SK-N-SH (cell line): ENCODE results near the gene RAPGEF3. TPM values are rescaled to one million over a fixed set of nuclear protein-coding genes. Genes with fewer than 3 reads are reported as not detected.

ENCODE experiments used
- CTCF ChIA-PET: fragments of 300-600, 350-600 bp; formaldehyde crosslinking; extraction: SDS; loops from one replicate; lab custom pipeline; 2021; lab: Yijun Ruan, JAX
- POLR2A ChIA-PET: fragments of 350-600 bp; sonication (Branson Sonifier 250); formaldehyde crosslinking; extraction: SDS; loops from one replicate; lab custom pipeline; 2020; ENCODE audit warnings: antibody characterized with exemption, inconsistent platforms; lab: Yijun Ruan, JAX
- DNase-seq: peaks from one replicate; pipeline ENCODE4 v3.0.0; 2012
- H2AFZ ChIP-seq: fragments of 200-600 bp; sonication (generic); 2 replicates; pipeline ENCODE4 v1.8.1; 2016; ENCODE audit warnings: antibody characterized with exemption, mild to moderate bottlenecking, low read depth
- H3F3A ChIP-seq: fragments of 200-600 bp; sonication (generic); replicated peaks from 2 replicates; pipeline ENCODE3; 2016; ENCODE audit warnings: antibody characterized with exemption, mild to moderate bottlenecking; ENCODE audit not compliant: insufficient read depth
- H3K27ac ChIP-seq, 2 experiments: fragments of 200-500 bp in 1 of 2; fragments of 200-600 bp in 1 of 2; sonication (Bioruptor generic) in 1 of 2; sonication (generic), shearing (Covaris generic) in 1 of 2; 2 replicates each; pipeline versions ENCODE4 v1.5.1 to v1.6.1; 2014 to 2016; ENCODE audit warnings: low read depth in 2 of 2, inconsistent platforms in 1 of 2, low read length in 1 of 2, mild to moderate bottlenecking in 1 of 2, mixed read lengths in 1 of 2
- H3K27me3 ChIP-seq: fragments of 200-600 bp; sonication (generic), shearing (Covaris generic); 2 replicates; pipeline ENCODE4 v1.6.1; 2016; ENCODE audit warnings: mixed run types; ENCODE audit not compliant: insufficient read depth
- H3K36me3 ChIP-seq, 2 experiments: fragments of 200-500 bp in 1 of 2; fragments of 200-600 bp in 1 of 2; sonication (Bioruptor generic) in 1 of 2; sonication (generic) in 1 of 2; replicated peaks in 1 of 2; 2 replicates each; pipeline versions ENCODE3 to v1.5.1; 2014 to 2016; ENCODE audit warnings: low read length in 1 of 2, mild to moderate bottlenecking in 1 of 2; ENCODE audit not compliant: insufficient read depth in 2 of 2, control insufficient read depth in 1 of 2
- H3K4me1 ChIP-seq, 2 experiments: fragments of 200-500 bp in 1 of 2; fragments of 200-600 bp in 1 of 2; sonication (Bioruptor generic) in 1 of 2; sonication (generic), shearing (Covaris generic) in 1 of 2; 2 replicates each; pipeline versions ENCODE4 v1.5.1 to v1.6.1; 2014 to 2016; ENCODE audit warnings: low read depth in 1 of 2, low read length in 1 of 2, mixed run types in 1 of 2; ENCODE audit not compliant: insufficient read depth in 2 of 2, control insufficient read depth in 1 of 2
- H3K4me2 ChIP-seq: fragments of 200-600 bp; sonication (generic), shearing (Covaris generic); 2 replicates; pipeline ENCODE4 v1.6.1; 2017; ENCODE audit warnings: mixed run types
- H3K4me3 ChIP-seq, 2 experiments: fragments of 200-500 bp in 1 of 2; fragments of 200-600 bp in 1 of 2; sonication (Bioruptor generic) in 1 of 2; sonication (generic), shearing (Covaris generic) in 1 of 2; 2 replicates each; pipeline versions ENCODE4 v1.5.1 to v1.8.1; 2014 to 2016; ENCODE audit warnings: low read depth in 2 of 2, inconsistent platforms in 1 of 2, low read length in 1 of 2, mild to moderate bottlenecking in 1 of 2, mixed read lengths in 1 of 2, moderate library complexity in 1 of 2
- H3K79me2 ChIP-seq: fragments of 200-600 bp; sonication (generic); 2 replicates; pipeline ENCODE4 v1.8.1; 2017; ENCODE audit warnings: mild to moderate bottlenecking; ENCODE audit not compliant: insufficient read depth
- H3K9ac ChIP-seq: fragments of 200-600 bp; sonication (generic); 2 replicates; pipeline ENCODE4 v1.6.1; 2017; ENCODE audit warnings: mixed run types
- H3K9me2 ChIP-seq: fragments of 200-600 bp; sonication (generic); 2 replicates; pipeline ENCODE4 v1.6.1; 2017; ENCODE audit warnings: mixed run types
- H3K9me3 ChIP-seq: fragments of 200-600 bp; sonication (generic); 2 replicates; pipeline ENCODE4 v1.6.1; 2017; ENCODE audit warnings: mixed run types, mild to moderate bottlenecking, moderate library complexity
- H4K20me1 ChIP-seq: fragments of 200-600 bp; sonication (generic); 2 replicates; pipeline ENCODE4 v1.6.1; 2017; ENCODE audit warnings: mild to moderate bottlenecking, mixed run types; ENCODE audit not compliant: insufficient read depth
- FOSL2 ChIP-seq: IDR thresholded peaks from 2 replicates; pipeline ENCODE4 v1.4.0; 2012; ENCODE audit warnings: low read depth, mild to moderate bottlenecking, moderate library complexity, borderline replicate concordance
- FOXJ3 ChIP-seq: sonication (generic); formaldehyde crosslinking; IDR thresholded peaks from 2 replicates; pipeline ENCODE4 v1.5.1; 2020; ENCODE audit warnings: mild to moderate bottlenecking, missing genetic modification reagents
- IRF3 ChIP-seq: fragments of 150-350 bp; IDR thresholded peaks from 2 replicates; pipeline ENCODE4 v1.6.1; 2016; ENCODE audit warnings: mild to moderate bottlenecking, low read depth, low read length
- POLR2AphosphoS5 ChIP-seq: IDR thresholded peaks from 2 replicates; pipeline ENCODE4 v1.6.1; 2012; ENCODE audit warnings: low read depth, low read length
- RAD21 ChIP-seq: IDR thresholded peaks from 2 replicates; pipeline ENCODE4 v1.6.1; 2012; ENCODE audit warnings: mild to moderate bottlenecking, low read length
- RCOR1 ChIP-seq: fragments of 150-350 bp; IDR thresholded peaks from 2 replicates; pipeline ENCODE4 v1.6.1; 2017; ENCODE audit warnings: antibody characterized with exemption, low read length
- REST ChIP-seq: IDR thresholded peaks from 2 replicates; pipeline ENCODE4 v1.6.1; 2012; ENCODE audit warnings: mild to moderate bottlenecking, low read depth, low read length, moderate library complexity
- RXRA ChIP-seq: IDR thresholded peaks from 2 replicates; pipeline ENCODE4 v1.4.0; 2012; ENCODE audit warnings: low read depth, mild to moderate bottlenecking, borderline replicate concordance
- TEAD4 ChIP-seq: IDR thresholded peaks from 2 replicates; pipeline ENCODE4 v1.4.0; 2012; ENCODE audit warnings: mild to moderate bottlenecking, borderline replicate concordance; ENCODE audit not compliant: insufficient read depth
- USF1 ChIP-seq: IDR thresholded peaks from 2 replicates; pipeline ENCODE4 v1.4.0; 2012; ENCODE audit warnings: low read depth, borderline replicate concordance
- YY1 ChIP-seq: IDR thresholded peaks from 2 replicates; pipeline ENCODE4 v1.4.0; 2012; ENCODE audit warnings: low read depth, mild to moderate bottlenecking
- WGBS: methylation state at CpG from one replicate; pipeline ENCODE4 v1.1.6; 2017; ENCODE audit warnings: low lambda C conversion rate; 5-methylcytosine and 5-hydroxymethylcytosine counted together
- polyA plus RNA-seq, 3 experiments: library from polyadenylated mRNA; depleted of rRNA; stranded (reverse); fragments of >200 nt; gene quantifications; 2 replicates each; pipeline ENCODE4 v1.2.3, GENCODE V29; 2012
- TF ChIP-seq, protein P1 (sequence below): IDR thresholded peaks from 2 replicates; pipeline ENCODE4; 2012
- TF ChIP-seq, protein P2 (sequence below): IDR thresholded peaks from 2 replicates; pipeline ENCODE4 v1.4.0; 2012; ENCODE audit warnings: low read depth, borderline replicate concordance

The RAPGEF3 gene
- polyA plus RNA-seq, 1 of the 3 experiments (the other 2 are of a cell fraction), result 0.90 TPM

GRCh38 chr12:47787596-47788319 is 29.1 kb upstream of the RAPGEF3 start:
- no peak overlapping the region for H3K27ac ChIP-seq
- H2AFZ ChIP-seq, result no peak overlapping the region
- peaks cover 41 to 92% of the 10 kb centered on the region in 2 experiments for H3K36me3 ChIP-seq
- H3K4me2 ChIP-seq, result no peak overlapping the region
- no peak for TF ChIP-seq USF1
- WGBS, result 86% methylated on average over 13 of the region's 14 CpGs
- no peak overlapping the region for H3K9ac ChIP-seq
- no peaks in the 10 kb centered on the region for H3K9me3 ChIP-seq
- no peaks in the 10 kb centered on the region for H3K79me2 ChIP-seq
- no peak overlapping the region for H3K4me3 ChIP-seq
- H3K4me1 ChIP-seq, result peaks cover 0 to 5% of the 10 kb centered on the region in 2 experiments; a peak in 1 of 4 replicates
- no peaks in the 10 kb centered on the region for H3K27me3 ChIP-seq
- no peaks in the 10 kb centered on the region for H3K9me2 ChIP-seq
- POLR2A ChIA-PET, result no interaction called here
- DNase-seq, result no peak
- H4K20me1 ChIP-seq, result no peaks in the 10 kb centered on the region
- peaks cover 3% of the 10 kb centered on the region for H3F3A ChIP-seq
- CTCF ChIA-PET, result interaction anchor here (1.0 to 22.9 kb wide), 8 partner anchors 10 to 72 kb away, joined by 3 to 458 read pairs (median 12); no protein-coding TSS in a partner anchor

- Histone ChIP-seq H3K27me3 (no peaks in the 10 kb centered on the region), H3K4me3 (no peak overlapping the region), H2AFZ (no peak overlapping the region), H3K9ac (no peak overlapping the region), H3K4me2 (no peak overlapping the region), H3K27ac (no peak overlapping the region), H3K4me1 (peaks cover 0 to 5% of the 10 kb centered on the region in 2 experiments; a peak in 1 of 4 replicates), H4K20me1 (no peaks in the 10 kb centered on the region), H3K9me2 (no peaks in the 10 kb centered on the region), H3K36me3 (peaks cover 36 to 88% of the 10 kb centered on the region in 2 experiments), H3K9me3 (no peaks in the 10 kb centered on the region), H3F3A (peaks cover 9% of the 10 kb centered on the region)
- WGBS, result 86% methylated on average over 5 of the region's 10 CpGs
- ChIA-PET POLR2A (no interaction called here), CTCF (interaction anchor here (1.0 to 22.9 kb wide), 5 partner anchors 9 to 71 kb away, joined by 3 to 458 read pairs (median 7); no protein-coding TSS in a partner anchor)
- no peak for DNase-seq
- TF ChIP-seq RCOR1, result no peak
- no peak for TF ChIP-seq RAD21
- TF ChIP-seq, protein P1, sequence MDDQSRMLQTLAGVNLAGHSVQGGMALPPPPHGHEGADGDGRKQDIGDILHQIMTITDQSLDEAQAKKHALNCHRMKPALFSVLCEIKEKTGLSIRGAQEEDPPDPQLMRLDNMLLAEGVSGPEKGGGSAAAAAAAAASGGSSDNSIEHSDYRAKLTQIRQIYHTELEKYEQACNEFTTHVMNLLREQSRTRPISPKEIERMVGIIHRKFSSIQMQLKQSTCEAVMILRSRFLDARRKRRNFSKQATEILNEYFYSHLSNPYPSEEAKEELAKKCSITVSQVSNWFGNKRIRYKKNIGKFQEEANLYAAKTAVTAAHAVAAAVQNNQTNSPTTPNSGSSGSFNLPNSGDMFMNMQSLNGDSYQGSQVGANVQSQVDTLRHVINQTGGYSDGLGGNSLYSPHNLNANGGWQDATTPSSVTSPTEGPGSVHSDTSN, result no peak
- no peak for TF ChIP-seq USF1
- TF ChIP-seq RXRA, result no peak
- TF ChIP-seq FOXJ3, result no peak
- no peak for TF ChIP-seq REST
- no peak for TF ChIP-seq IRF3
- TF ChIP-seq FOSL2, result no peak
- TF ChIP-seq, protein P2, sequence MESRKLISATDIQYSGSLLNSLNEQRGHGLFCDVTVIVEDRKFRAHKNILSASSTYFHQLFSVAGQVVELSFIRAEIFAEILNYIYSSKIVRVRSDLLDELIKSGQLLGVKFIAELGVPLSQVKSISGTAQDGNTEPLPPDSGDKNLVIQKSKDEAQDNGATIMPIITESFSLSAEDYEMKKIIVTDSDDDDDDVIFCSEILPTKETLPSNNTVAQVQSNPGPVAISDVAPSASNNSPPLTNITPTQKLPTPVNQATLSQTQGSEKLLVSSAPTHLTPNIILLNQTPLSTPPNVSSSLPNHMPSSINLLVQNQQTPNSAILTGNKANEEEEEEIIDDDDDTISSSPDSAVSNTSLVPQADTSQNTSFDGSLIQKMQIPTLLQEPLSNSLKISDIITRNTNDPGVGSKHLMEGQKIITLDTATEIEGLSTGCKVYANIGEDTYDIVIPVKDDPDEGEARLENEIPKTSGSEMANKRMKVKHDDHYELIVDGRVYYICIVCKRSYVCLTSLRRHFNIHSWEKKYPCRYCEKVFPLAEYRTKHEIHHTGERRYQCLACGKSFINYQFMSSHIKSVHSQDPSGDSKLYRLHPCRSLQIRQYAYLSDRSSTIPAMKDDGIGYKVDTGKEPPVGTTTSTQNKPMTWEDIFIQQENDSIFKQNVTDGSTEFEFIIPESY, result no peak
- no peak for TF ChIP-seq POLR2AphosphoS5
- TF ChIP-seq YY1, result no peak
- no peak for TF ChIP-seq TEAD4
- TF ChIP-seq, all 33 proteins: peak for 0
- no peaks in the 10 kb centered on the region for H3K79me2 ChIP-seq
These were observed 28.1 kb upstream of the RAPGEF3 start for GRCh38 chr12:47786662-47787280.
